Body of pancreas (tissue), 4 donors: ENCODE data around the gene LIN37. TPM values are rescaled to one million over a fixed set of nuclear protein-coding genes. Genes with fewer than 3 reads are reported as not detected.
"Not testable (repeated sequence)": the region's sequence is repeated elsewhere in the genome, so short reads cannot be mapped to it uniquely, and the experiment has no call there.

Source experiments
- ATAC-seq: fragments of 150-250 bp; one replicate; pipeline ENCODE4 v1.9.1; 2016
- DNase-seq, 4 donors: peaks; one replicate each; pipeline ENCODE4 v3.0.0-alpha.2; 2019
- H3K27ac ChIP-seq, 4 donors: fragments of 200-600 bp; sonication (generic); 1 replicate in 3 of 4; 2 replicates in 1 of 4; pipeline versions ENCODE4 v1.5.1 to v1.6.1; 2016 to 2019; ENCODE audit warnings: mild to moderate bottlenecking in 1 of 4, mixed read lengths in 1 of 4, moderate library complexity in 1 of 4
- H3K27me3 ChIP-seq, 2 donors: fragments of 200-600 bp; sonication (generic); one replicate each; pipeline ENCODE4 v1.6.0; 2016; ENCODE audit warnings: mild to moderate bottlenecking in 1 of 2
- H3K36me3 ChIP-seq, 2 donors: fragments of 200-600 bp; sonication (generic); replicated peaks in 1 of 2; 2 replicates each; pipeline ENCODE4 v1.5.1; 2016; ENCODE audit warnings: low read depth in 2 of 2; ENCODE audit not compliant: insufficient read depth in 1 of 2
- H3K4me1 ChIP-seq: fragments of 200-600 bp; sonication (generic); one replicate; pipeline ENCODE4 v1.6.0; 2016
- H3K4me3 ChIP-seq, 2 donors: fragments of 200-600 bp; sonication (generic); 1 replicate in 1 of 2; 2 replicates in 1 of 2; pipeline ENCODE4 v1.5.1; 2016 to 2019
- H3K9me3 ChIP-seq, 3 donors: fragments of 200-600 bp; sonication (generic); 1 replicate in 2 of 3; 2 replicates in 1 of 3; pipeline ENCODE4 v1.5.1; 2016
- POLR2A ChIP-seq, 3 donors: fragments of 450-650 bp; IDR thresholded peaks; one replicate each; pipeline ENCODE4 v1.6.1; 2016; ENCODE audit warnings: antibody characterized with exemption in 3 of 3, mild to moderate bottlenecking in 2 of 3
- WGBS, 2 donors: methylation state at CpG; one replicate each; pipeline ENCODE4 v1.1.5; 2017; 5-methylcytosine and 5-hydroxymethylcytosine counted together
- intact Hi-C: fragments of 100-400 bp; cut with DNase I; formaldehyde crosslinking; loops from one replicate; pipeline ENCODE4 v1.15.1; 2023
- total RNA-seq, 2 donors: library from RNA; depleted of rRNA; stranded (reverse); fragments of >200 nt; gene quantifications; one replicate each; pipeline ENCODE4 v1.1.0, GENCODE V29; 2016
- TF ChIP-seq, protein P1 (sequence below), 7 experiments: fragments of 450-650 bp in 4 of 7; fragments of 200-600 bp in 3 of 7; sonication (generic) in 3 of 7; IDR thresholded peaks; one replicate each; pipeline ENCODE4 v1.5.1; 2016 to 2019; ENCODE audit warnings: antibody characterized with exemption in 7 of 7

Gene LIN37
- total RNA-seq, 2 donors from 2014 or later: 6.7 to 7.6 TPM

DNA sequence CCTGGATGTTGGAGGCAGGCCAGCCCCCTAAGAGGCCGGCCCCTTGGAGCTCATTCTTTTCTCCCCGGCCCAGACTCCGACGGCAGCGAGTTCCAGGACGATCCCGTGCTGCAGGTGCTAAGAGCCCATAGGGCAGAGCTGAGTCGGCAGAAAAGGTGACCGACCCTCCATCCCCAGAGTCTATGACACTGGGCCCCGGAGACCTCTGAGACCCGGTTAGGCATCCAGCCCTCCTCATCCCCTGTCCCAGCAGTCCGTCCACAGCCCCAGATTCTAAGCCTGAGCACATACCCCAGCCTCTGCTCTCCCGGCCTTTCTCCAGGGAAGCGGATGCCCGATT, 19.7 kb downstream of the LIN37 start:
- intact Hi-C loops: no loop called here
- Histone ChIP-seq H3K4me3 (no peak overlapping the region), H3K4me1 (peaks cover 12% of the 10 kb centered on the region), H3K27ac (peak overlapping the region in 1 of 4 donors; percentile 24), H3K9me3 (no peaks in the 10 kb centered on the region), H3K36me3 (peaks cover 0 to 5% of the 10 kb centered on the region in 2 donors), H3K27me3 (no peaks in the 10 kb centered on the region)
- TF ChIP-seq POLR2A (IDR thresholded peaks at IDR 0.05): no peak
- TF ChIP-seq, protein P1, sequence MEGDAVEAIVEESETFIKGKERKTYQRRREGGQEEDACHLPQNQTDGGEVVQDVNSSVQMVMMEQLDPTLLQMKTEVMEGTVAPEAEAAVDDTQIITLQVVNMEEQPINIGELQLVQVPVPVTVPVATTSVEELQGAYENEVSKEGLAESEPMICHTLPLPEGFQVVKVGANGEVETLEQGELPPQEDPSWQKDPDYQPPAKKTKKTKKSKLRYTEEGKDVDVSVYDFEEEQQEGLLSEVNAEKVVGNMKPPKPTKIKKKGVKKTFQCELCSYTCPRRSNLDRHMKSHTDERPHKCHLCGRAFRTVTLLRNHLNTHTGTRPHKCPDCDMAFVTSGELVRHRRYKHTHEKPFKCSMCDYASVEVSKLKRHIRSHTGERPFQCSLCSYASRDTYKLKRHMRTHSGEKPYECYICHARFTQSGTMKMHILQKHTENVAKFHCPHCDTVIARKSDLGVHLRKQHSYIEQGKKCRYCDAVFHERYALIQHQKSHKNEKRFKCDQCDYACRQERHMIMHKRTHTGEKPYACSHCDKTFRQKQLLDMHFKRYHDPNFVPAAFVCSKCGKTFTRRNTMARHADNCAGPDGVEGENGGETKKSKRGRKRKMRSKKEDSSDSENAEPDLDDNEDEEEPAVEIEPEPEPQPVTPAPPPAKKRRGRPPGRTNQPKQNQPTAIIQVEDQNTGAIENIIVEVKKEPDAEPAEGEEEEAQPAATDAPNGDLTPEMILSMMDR (IDR thresholded peaks at IDR 0.05): no peak
- 49 to 58% methylated on average over 11 to 15 of the region's 15 CpGs for WGBS, 2 donors
- no peak for DNase-seq
- no peak for ATAC-seq

DNA sequence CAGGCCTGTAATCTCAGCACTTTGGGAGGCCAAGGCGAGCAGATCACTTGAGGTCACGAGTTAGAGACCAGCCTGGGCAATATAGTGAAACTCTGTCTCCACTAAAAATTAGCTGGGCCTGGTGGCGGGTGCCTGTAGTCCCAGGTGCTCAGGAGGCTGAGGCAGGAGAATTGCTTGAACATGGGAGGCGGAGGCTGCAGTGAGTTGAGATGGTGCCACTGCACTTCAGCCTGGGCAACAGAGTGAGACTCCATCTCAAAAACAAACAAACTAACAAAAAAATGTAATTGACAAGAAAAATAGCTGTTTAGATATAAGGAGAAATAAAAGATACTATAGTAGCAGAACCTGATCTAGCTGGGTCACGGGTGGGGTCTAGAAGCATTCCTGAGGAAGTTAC, 24.0 kb downstream of the LIN37 start:
- H3K36me3 ChIP-seq, ATAC-seq, H3K4me3 ChIP-seq, intact Hi-C loops, H3K9me3 ChIP-seq, DNase-seq, H3K27me3 ChIP-seq, H3K27ac ChIP-seq: not testable (repeated sequence)
- peaks cover 25% of the 10 kb centered on the region for H3K4me1 ChIP-seq
- WGBS, 2 donors: 90 to 91% methylated on average over 5 of the region's 5 CpGs

DNA sequence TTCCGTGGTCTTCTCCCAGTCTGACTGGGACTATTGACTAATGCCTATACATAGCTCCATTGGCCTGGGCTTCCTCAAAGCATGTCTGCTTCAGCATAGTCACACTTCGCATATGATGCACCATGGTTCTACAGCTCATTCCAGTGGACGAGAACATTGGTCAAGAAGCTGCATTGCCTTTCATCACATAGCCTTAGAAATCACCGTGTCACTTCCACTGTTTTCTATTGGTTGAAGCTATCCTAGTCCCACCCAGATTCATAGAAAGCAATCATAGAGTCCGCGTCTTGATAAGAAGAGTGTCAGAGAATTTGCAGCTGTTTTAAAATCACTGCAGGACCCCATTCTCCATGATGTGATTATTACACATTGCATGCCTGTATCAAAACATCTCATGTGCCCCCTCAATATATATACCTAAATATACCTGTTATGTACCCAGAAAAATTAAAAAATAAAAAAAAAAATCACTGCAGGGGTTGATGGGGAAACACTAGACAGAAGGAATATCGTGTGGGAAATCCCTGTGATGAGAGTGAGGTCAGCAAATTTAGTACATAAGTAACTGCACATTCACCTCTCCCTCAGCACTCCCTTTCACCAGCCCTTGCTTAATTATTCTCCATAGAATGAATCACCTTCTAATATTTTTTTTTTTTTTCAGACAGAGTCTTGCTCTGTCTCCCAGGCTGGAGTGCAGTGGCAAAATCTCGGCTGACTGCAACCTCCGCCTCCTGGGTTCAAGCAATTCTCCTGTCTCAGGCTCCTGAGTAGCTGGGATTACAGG, 24.8 kb downstream of the LIN37 start:
- no peaks in the 10 kb centered on the region for H3K9me3 ChIP-seq
- TF ChIP-seq, protein P1 (IDR thresholded peaks at IDR 0.05): no peak
- no peak for TF ChIP-seq POLR2A (IDR thresholded peaks at IDR 0.05)
- 42 to 55% methylated on average over 9 of the region's 9 CpGs for WGBS, 2 donors
- peaks cover 16% of the 10 kb centered on the region for H3K4me1 ChIP-seq
- ATAC-seq (no peak), DNase-seq (no peak)
- H3K27ac ChIP-seq: no peak overlapping the region
- intact Hi-C loops: no loop called here
- no peak overlapping the region for H3K4me3 ChIP-seq
- no peaks in the 10 kb centered on the region for H3K36me3 ChIP-seq
- H3K27me3 ChIP-seq: no peaks in the 10 kb centered on the region

DNA sequence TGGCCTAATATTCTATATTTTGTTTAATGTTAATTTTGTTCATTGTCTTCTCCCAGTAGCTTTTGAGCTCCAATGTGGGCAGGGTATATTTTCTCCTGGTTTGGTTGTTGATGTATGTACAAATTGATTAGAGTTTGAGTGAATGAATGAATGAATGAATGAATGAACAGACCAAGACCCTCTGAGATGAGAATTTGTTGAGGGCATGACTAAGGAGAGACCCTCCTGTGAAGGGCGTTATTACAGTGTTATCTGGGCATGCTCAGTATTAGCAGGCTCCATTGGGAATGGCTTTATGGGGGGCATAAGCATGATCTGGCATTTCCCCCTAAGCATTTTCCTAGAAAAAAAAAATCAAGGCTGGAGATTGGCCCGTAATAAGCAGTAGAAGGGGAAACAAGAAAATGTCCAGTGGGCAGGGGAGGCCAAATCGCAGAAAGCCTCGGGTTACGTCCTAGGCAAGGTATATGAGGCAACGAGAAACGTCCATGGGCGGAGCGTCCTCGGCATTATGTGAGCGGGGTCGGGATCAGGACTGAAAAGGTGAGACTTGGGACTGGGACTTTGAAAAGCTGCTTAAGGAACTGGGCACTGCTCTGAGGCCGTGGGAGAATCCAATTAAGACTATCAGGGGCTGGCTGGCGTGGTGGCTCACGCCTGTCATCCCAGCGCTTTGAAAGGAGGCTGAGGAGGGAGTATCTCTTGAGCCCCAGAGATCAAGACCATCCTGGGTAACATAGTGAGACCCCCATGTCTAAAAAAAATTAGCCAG, 26.1 kb downstream of the LIN37 start:
- Histone ChIP-seq H3K36me3 (no peaks in the 10 kb centered on the region), H3K27ac (no peak overlapping the region), H3K27me3 (no peaks in the 10 kb centered on the region), H3K9me3 (no peaks in the 10 kb centered on the region), H3K4me3 (no peak overlapping the region), H3K4me1 (peaks cover 14% of the 10 kb centered on the region)
- DNase-seq (no peak), ATAC-seq (no peak)
- 46 to 50% methylated on average over 16 of the region's 16 CpGs for WGBS, 2 donors
- TF ChIP-seq POLR2A (IDR thresholded peaks at IDR 0.05): no peak
- TF ChIP-seq, protein P1 (IDR thresholded peaks at IDR 0.05): no peak
- intact Hi-C loops: no loop called here

DNA sequence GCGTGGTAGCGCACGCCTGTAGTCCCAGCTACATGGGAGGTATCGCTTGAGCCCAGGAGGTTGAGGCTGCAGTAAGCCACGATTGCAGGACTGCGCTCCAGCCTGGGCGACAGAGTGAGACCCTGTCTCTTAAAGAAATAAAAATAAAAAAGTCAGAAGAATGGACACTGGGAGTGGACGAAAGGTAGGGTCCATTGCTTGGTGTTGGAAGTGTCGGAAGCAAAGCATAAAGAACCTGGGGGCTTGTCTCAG, 26.6 kb downstream of the LIN37 start:
- TF ChIP-seq, protein P1 (IDR thresholded peaks at IDR 0.05): no peak
- peak in 1 of 3 donors; percentile 18 for TF ChIP-seq POLR2A (IDR thresholded peaks at IDR 0.05)
- Histone ChIP-seq H3K27me3 (no peaks in the 10 kb centered on the region), H3K27ac (no peak overlapping the region), H3K4me3 (no peak overlapping the region), H3K36me3 (no peaks in the 10 kb centered on the region), H3K9me3 (no peaks in the 10 kb centered on the region), H3K4me1 (peaks cover 14% of the 10 kb centered on the region)
- DNase-seq: no peak
- WGBS, 2 donors: 24 to 31% methylated on average over 9 of the region's 9 CpGs
- intact Hi-C loops: no loop called here
- ATAC-seq: peak; percentile 18
